ENCODE measurements around the gene KRT35.

DNA sequence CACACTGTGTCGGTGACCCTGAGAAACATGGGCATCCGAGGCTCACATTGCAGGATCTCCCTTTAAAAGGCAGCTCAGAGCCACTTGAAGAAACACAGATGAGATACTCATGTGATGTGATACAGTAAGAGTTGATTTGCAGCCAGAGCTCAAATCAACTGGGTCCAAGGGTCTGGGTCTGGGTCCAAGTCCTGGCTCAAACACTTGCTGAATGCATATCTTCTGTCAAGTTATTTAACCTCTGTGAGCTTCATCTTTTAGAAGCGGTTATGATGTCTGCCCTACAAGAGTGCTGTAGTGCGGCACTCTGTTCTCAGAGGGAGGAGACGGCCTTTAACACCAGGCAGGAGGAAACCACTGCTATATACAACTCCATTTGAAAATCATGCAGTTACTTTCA, 46.5 kb downstream of the KRT35 start:
- TF ChIP-seq MTERF4 (CRISPR knock-in tag; IDR thresholded peaks at IDR 0.05) (no peak), BRD4 (CRISPR knock-in tag; IDR thresholded peaks at IDR 0.05) (no peak), ETS1 (CRISPR knock-in tag; IDR thresholded peaks at IDR 0.05) (no peak), ESRRA (CRISPR knock-in tag; IDR thresholded peaks at IDR 0.05; ENCODE audit: low read depth) (no peak), SNAI1 (CRISPR knock-in tag; IDR thresholded peaks at IDR 0.05; ENCODE audit: borderline replicate concordance) (no peak), ZNF614 (CRISPR knock-in tag; IDR thresholded peaks at IDR 0.05; ENCODE audit: borderline replicate concordance) (no peak), ZNF609 (CRISPR knock-in tag; IDR thresholded peaks at IDR 0.05; ENCODE audit: borderline replicate concordance) (no peak), RBM39 (IDR thresholded peaks at IDR 0.05; ENCODE audit: low read depth, low read length, poor library complexity, severe bottlenecking) (no peak)
- TF ChIP-seq, protein P1, sequence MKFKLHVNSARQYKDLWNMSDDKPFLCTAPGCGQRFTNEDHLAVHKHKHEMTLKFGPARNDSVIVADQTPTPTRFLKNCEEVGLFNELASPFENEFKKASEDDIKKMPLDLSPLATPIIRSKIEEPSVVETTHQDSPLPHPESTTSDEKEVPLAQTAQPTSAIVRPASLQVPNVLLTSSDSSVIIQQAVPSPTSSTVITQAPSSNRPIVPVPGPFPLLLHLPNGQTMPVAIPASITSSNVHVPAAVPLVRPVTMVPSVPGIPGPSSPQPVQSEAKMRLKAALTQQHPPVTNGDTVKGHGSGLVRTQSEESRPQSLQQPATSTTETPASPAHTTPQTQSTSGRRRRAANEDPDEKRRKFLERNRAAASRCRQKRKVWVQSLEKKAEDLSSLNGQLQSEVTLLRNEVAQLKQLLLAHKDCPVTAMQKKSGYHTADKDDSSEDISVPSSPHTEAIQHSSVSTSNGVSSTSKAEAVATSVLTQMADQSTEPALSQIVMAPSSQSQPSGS (CRISPR knock-in tag; IDR thresholded peaks at IDR 0.05), result no peak
